SU-DHL-6 (cell line): ENCODE measurements around the gene BBS1.

Experiments used
- EZH2phosphoT487 ChIP-seq: fragments of 200-600 bp; sonication (generic), shearing (Covaris generic); conservative IDR thresholded peaks from 2 replicates; pipeline ENCODE4 v1.6.1; 2018; ENCODE audit warnings: mild to moderate bottlenecking, antibody characterized with exemption, low read length, moderate library complexity, mixed read lengths
- TF ChIP-seq, protein P1 (sequence below): fragments of 200-600 bp; sonication (generic); IDR thresholded peaks from one replicate; pipeline ENCODE4 v1.5.1; 2017; ENCODE audit warnings: antibody characterized with exemption, mild to moderate bottlenecking, low read length, moderate library complexity; ENCODE audit not compliant: insufficient read depth, poor library complexity, severe bottlenecking

DNA sequence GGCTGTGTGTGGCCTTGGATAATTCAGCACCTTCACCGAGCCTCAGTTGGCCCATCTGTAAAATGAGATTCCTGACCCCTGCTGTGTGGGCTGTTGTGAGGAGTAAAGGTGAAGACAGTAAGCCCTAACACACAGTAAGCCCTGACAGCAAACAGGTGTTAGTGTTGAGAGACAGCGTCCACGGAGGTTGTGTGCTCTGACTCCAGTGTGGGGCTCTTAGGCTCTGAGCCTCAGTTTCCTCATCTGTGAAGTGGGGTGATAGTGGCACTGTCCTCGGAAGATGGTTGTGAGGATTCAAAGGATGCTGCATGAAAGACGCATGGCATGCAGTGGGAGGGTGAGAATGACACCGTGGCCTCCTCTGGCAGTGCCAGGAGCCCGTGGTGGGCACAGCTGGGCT, 16.0 kb upstream of the BBS1 start:
- TF ChIP-seq, protein P1, sequence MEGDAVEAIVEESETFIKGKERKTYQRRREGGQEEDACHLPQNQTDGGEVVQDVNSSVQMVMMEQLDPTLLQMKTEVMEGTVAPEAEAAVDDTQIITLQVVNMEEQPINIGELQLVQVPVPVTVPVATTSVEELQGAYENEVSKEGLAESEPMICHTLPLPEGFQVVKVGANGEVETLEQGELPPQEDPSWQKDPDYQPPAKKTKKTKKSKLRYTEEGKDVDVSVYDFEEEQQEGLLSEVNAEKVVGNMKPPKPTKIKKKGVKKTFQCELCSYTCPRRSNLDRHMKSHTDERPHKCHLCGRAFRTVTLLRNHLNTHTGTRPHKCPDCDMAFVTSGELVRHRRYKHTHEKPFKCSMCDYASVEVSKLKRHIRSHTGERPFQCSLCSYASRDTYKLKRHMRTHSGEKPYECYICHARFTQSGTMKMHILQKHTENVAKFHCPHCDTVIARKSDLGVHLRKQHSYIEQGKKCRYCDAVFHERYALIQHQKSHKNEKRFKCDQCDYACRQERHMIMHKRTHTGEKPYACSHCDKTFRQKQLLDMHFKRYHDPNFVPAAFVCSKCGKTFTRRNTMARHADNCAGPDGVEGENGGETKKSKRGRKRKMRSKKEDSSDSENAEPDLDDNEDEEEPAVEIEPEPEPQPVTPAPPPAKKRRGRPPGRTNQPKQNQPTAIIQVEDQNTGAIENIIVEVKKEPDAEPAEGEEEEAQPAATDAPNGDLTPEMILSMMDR: no peak
- TF ChIP-seq EZH2phosphoT487: no peak
